Prostate gland (tissue), 2 donors: ENCODE results near the gene MRPL14. TPM values are rescaled to one million over a fixed set of nuclear protein-coding genes. Genes with fewer than 3 reads are reported as not detected.

ENCODE experiments used
- DNase-seq: peaks from one replicate; pipeline ENCODE4 v3.0.0-alpha.2; 2019; ENCODE audit warnings: low spot score
- H3K27ac ChIP-seq, 2 donors: fragments of 200-600 bp; sonication (generic); 2 replicates each; pipeline ENCODE4 v1.5.1; 2017 to 2019
- H3K27me3 ChIP-seq: fragments of 200-600 bp; sonication (generic); replicated peaks from 2 replicates; pipeline ENCODE4 v1.5.1; 2019; ENCODE audit not compliant: insufficient read depth
- H3K36me3 ChIP-seq, 2 donors: fragments of 200-600 bp; sonication (generic); 1 replicate in 1 of 2; 2 replicates in 1 of 2; pipeline versions ENCODE4 v1.5.1 to v1.8.1; 2017 to 2019
- H3K4me1 ChIP-seq: fragments of 200-600 bp; sonication (generic); replicated peaks from 2 replicates; pipeline ENCODE4 v1.5.1; 2019
- H3K4me3 ChIP-seq, 2 donors: fragments of 200-600 bp; sonication (generic); 2 replicates each; pipeline ENCODE4 v1.5.1; 2017 to 2019
- H3K9me3 ChIP-seq: fragments of 200-600 bp; sonication (generic); 2 replicates; pipeline ENCODE4 v1.5.1; 2017
- POLR2A ChIP-seq: fragments of 450-650 bp; IDR thresholded peaks from one replicate; pipeline ENCODE4 v1.6.1; 2016; ENCODE audit warnings: antibody characterized with exemption, mild to moderate bottlenecking
- POLR2AphosphoS5 ChIP-seq: sonication (generic); formaldehyde crosslinking; IDR thresholded peaks from one replicate; pipeline ENCODE4 v1.6.1; 2017; ENCODE audit warnings: antibody characterized with exemption
- WGBS: methylation state at CpG from one replicate; pipeline ENCODE4 v1.1.5; 2018; 5-methylcytosine and 5-hydroxymethylcytosine counted together
- intact Hi-C: fragments of 100-400 bp; cut with DNase I; formaldehyde crosslinking; loops from one replicate; pipeline ENCODE4 v1.14.2; 2022
- total RNA-seq, 2 donors: library from RNA; depleted of rRNA; stranded (reverse); fragments of >200 nt; gene quantifications; one replicate each; pipeline ENCODE4 v1.1.0, GENCODE V29; 2016
- TF ChIP-seq, protein P1 (sequence below), 4 experiments: fragments of 200-600 bp in 2 of 4; fragments of 450-650 bp in 2 of 4; sonication (generic) in 2 of 4; IDR thresholded peaks; 1 replicate in 3 of 4; 2 replicates in 1 of 4; pipeline ENCODE4 v1.5.1; 2016 to 2019; ENCODE audit warnings: antibody characterized with exemption in 4 of 4, mild to moderate bottlenecking in 2 of 4, moderate library complexity in 2 of 4

The MRPL14 gene
- total RNA-seq, 2 donors from 2014 or later: 35.7 to 48.1 TPM

GRCh38 chr6:44138717-44139350, 11.6 kb upstream of the MRPL14 start:
- WGBS: 80% methylated on average over 6 of the region's 6 CpGs
- Histone ChIP-seq H3K9me3 (no peaks in the 10 kb centered on the region), H3K4me1 (peaks cover under 1% of the 10 kb centered on the region), H3K27ac (no peak overlapping the region), H3K4me3 (no peak overlapping the region), H3K27me3 (no peaks in the 10 kb centered on the region), H3K36me3 (peaks cover 4 to 10% of the 10 kb centered on the region in 2 donors)
- TF ChIP-seq POLR2AphosphoS5 (no peak), POLR2A (no peak)
- TF ChIP-seq, protein P1, sequence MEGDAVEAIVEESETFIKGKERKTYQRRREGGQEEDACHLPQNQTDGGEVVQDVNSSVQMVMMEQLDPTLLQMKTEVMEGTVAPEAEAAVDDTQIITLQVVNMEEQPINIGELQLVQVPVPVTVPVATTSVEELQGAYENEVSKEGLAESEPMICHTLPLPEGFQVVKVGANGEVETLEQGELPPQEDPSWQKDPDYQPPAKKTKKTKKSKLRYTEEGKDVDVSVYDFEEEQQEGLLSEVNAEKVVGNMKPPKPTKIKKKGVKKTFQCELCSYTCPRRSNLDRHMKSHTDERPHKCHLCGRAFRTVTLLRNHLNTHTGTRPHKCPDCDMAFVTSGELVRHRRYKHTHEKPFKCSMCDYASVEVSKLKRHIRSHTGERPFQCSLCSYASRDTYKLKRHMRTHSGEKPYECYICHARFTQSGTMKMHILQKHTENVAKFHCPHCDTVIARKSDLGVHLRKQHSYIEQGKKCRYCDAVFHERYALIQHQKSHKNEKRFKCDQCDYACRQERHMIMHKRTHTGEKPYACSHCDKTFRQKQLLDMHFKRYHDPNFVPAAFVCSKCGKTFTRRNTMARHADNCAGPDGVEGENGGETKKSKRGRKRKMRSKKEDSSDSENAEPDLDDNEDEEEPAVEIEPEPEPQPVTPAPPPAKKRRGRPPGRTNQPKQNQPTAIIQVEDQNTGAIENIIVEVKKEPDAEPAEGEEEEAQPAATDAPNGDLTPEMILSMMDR (IDR thresholded peaks at IDR 0.05): no peak
- intact Hi-C loops: no loop called here
- DNase-seq: no peak

DNA sequence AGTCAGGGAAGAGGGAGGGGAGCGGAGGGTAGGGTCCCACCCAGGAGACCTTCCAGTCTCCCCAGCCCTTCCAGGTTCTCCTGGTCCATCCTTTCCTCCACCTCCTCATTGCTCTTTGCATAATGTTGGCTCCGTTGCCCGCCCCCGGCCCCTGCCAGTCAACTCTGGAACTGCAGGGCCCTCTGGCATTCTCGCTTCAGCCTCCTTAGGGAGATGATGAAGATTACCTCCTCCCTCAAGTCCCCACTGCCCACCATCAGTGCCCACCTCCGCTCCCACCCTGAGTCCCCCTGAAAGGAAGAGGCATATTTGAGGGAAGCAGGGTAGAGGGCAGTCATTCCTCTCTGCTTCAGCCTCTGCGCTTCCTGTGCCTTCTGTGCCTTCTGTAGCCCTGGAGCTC, 8.6 kb upstream of the MRPL14 start:
- TF ChIP-seq, protein P1 (IDR thresholded peaks at IDR 0.05): no peak
- TF ChIP-seq POLR2A (no peak), POLR2AphosphoS5 (no peak)
- peaks cover 15% of the 10 kb centered on the region for H3K4me1 ChIP-seq
- no peak overlapping the region for H3K27ac ChIP-seq
- intact Hi-C loops: no loop called here
- H3K27me3 ChIP-seq: no peaks in the 10 kb centered on the region
- WGBS: 88% methylated on average over 7 of the region's 7 CpGs
- no peak overlapping the region for H3K4me3 ChIP-seq
- H3K9me3 ChIP-seq: no peaks in the 10 kb centered on the region
- DNase-seq: no peak
- peaks cover 4 to 5% of the 10 kb centered on the region in 2 donors for H3K36me3 ChIP-seq

DNA sequence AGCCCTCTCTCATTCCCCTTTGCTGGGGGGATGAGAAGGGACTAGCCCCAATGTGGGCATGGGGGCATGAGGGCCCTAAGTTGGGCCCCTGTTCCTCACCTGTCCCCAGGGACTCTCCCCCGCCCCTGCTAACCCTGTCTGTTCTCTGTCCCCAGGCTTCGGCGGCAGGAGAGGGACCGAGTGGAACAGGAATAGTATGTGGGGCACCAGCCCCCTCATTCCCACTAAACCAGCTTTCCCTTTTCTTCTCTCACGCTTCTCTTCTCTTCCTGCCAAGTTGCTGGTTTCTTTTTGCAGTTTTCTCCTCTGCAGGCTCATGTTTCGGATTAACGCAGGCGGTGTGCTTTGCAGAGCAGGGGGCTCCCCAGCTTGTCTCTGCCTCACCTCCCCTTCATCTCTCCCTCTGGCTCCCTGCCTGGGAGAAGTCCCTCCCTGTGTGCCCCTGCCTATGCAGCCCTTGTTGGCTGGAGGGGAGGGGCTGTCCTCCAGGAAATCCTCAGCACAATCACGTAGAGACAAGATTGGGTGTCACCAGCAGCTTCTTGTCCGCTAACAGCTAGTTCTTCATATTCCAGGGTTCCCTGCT, 8.0 kb upstream of the MRPL14 start:
- TF ChIP-seq POLR2AphosphoS5: no peak
- TF ChIP-seq, protein P1 (IDR thresholded peaks at IDR 0.05): no peak
- TF ChIP-seq POLR2A: no peak
- H3K9me3 ChIP-seq: no peaks in the 10 kb centered on the region

GRCh38 chr6:44133981-44134711, 6.9 kb upstream of the MRPL14 start:
- no peak for DNase-seq
- 81% methylated on average over 12 of the region's 12 CpGs for WGBS
- TF ChIP-seq POLR2A (no peak), POLR2AphosphoS5 (no peak)
- TF ChIP-seq, protein P1 (IDR thresholded peaks at IDR 0.05): no peak

More for the DNA sequence above, 8.0 kb upstream of the MRPL14 start:
- no peak overlapping the region for H3K4me3 ChIP-seq
- no peak for DNase-seq
- peaks cover 0 to 4% of the 10 kb centered on the region in 2 donors for H3K36me3 ChIP-seq
- WGBS: 63% methylated on average over 10 of the region's 10 CpGs
- H3K27ac ChIP-seq: no peak overlapping the region
- H3K4me1 ChIP-seq: peaks cover 15% of the 10 kb centered on the region
- no peaks in the 10 kb centered on the region for H3K27me3 ChIP-seq
- intact Hi-C loops: no loop called here

More at GRCh38 chr6:44133981-44134711, 6.9 kb upstream of the MRPL14 start:
- no peaks in the 10 kb centered on the region for H3K27me3 ChIP-seq
- no peak overlapping the region for H3K27ac ChIP-seq
- no peaks in the 10 kb centered on the region for H3K36me3 ChIP-seq
- intact Hi-C loops: no loop called here
- no peak overlapping the region for H3K4me3 ChIP-seq
- H3K9me3 ChIP-seq: no peaks in the 10 kb centered on the region
- peaks cover 15% of the 10 kb centered on the region for H3K4me1 ChIP-seq
